Central memory CD8-positive, alpha-beta T cell (primary cell): Measurements from ENCODE around the gene KRTDAP.

ENCODE experiments used
- ATAC-seq: fragments of 150-1000 bp; cut with Tn5 transposase; replicated peaks from 2 replicates; pipeline ENCODE4 v1.10.0; 2022; ENCODE audit warnings: mild to moderate bottlenecking, moderate FRiP score, moderate number of reproducible peaks; ENCODE audit not compliant: poor library complexity, severe bottlenecking; ENCODE audit errors: extremely low read depth
- DNase-seq, 2 donors: peaks; one replicate each; pipeline ENCODE4 v3.0.0; 2021; ENCODE audit warnings: low spot score in 2 of 2
- H3K27ac Mint-ChIP-seq: one replicate; pipeline ENCODE4 v1.8.0; 2022; ENCODE audit warnings: low read depth, mild to moderate bottlenecking, moderate library complexity, mixed read lengths
- H3K27me3 Mint-ChIP-seq: one replicate; pipeline ENCODE4 v1.8.0; 2022; ENCODE audit warnings: mixed read lengths
- H3K36me3 Mint-ChIP-seq: one replicate; pipeline ENCODE4 v1.8.0; 2022; ENCODE audit warnings: mild to moderate bottlenecking, moderate library complexity, mixed read lengths; ENCODE audit not compliant: insufficient read depth
- H3K4me1 Mint-ChIP-seq: one replicate; pipeline ENCODE4 v1.8.0; 2022; ENCODE audit warnings: mixed read lengths
- H3K4me3 Mint-ChIP-seq: one replicate; pipeline ENCODE4 v1.8.0; 2022; ENCODE audit warnings: mild to moderate bottlenecking, moderate library complexity, mixed read lengths
- H3K9me3 Mint-ChIP-seq: one replicate; pipeline ENCODE4 v1.8.0; 2022; ENCODE audit warnings: mixed read lengths

KRTDAP gene, protein sequence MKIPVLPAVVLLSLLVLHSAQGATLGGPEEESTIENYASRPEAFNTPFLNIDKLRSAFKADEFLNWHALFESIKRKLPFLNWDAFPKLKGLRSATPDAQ

DNA sequence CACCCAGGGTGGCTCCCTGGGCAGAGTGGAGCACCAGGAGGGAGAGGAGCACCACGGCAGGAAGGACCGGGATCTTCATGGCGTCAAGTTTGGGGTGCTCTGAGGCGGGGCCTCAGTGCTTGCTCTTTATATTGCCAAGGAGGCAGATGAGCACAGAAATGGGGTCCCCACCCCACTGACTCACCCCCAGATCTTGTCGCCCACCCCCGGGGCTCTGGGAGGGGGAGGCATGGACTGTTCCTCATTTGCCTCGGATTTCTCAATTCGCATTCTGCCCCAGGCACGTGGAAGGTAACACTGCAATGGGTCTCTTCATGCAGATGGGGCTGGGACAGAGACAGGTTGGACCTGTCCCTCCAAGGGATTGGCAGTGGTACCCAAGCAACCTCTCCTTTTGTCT is at the start of gene KRTDAP:
KRTDAP (minus strand) TSS at position 101 of the 400 bp plus-strand sequence; CDS start at position 79, 22 bp downstream.
- no peaks in the 10 kb centered on the region for H3K36me3 Mint-ChIP-seq
- H3K27me3 Mint-ChIP-seq = peaks cover 55% of the 10 kb centered on the region
- no peaks in the 10 kb centered on the region for H3K9me3 Mint-ChIP-seq
- H3K4me3 Mint-ChIP-seq = no peak within 1 kb of the TSS
- H3K4me1 Mint-ChIP-seq = peaks cover 7% of the 10 kb centered on the region
- DNase-seq (no peak), ATAC-seq (no peak)
- H3K27ac Mint-ChIP-seq = no peak within 1 kb of the TSS

DNA sequence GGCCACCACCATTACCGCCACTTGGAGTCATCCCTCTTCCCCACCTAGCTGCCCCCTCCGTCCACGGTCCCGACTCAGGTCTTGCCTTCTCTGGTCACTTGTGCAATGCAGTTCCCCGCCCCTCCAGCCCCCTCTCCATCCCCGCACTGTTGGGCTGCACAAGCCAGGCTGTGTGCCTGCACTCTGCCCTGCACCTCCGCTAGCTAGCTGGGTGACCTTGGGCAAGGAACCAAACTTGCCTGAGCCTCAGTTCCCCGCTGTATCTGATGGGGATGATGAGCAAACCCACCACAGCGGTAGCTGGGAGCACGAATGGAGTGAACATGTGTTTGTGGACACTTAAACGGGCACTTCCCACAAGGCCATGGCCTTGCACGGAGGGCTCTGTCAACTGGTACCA is 49.6 kb upstream of the KRTDAP start:
- no peaks in the 10 kb centered on the region for H3K36me3 Mint-ChIP-seq
- DNase-seq (no peak), ATAC-seq (no peak)
- H3K4me1 Mint-ChIP-seq = peaks cover 7% of the 10 kb centered on the region
- peaks cover 4% of the 10 kb centered on the region for H3K27me3 Mint-ChIP-seq
- no peaks in the 10 kb centered on the region for H3K9me3 Mint-ChIP-seq
- no peak overlapping the region for H3K4me3 Mint-ChIP-seq
- H3K27ac Mint-ChIP-seq = no peak overlapping the region

DNA sequence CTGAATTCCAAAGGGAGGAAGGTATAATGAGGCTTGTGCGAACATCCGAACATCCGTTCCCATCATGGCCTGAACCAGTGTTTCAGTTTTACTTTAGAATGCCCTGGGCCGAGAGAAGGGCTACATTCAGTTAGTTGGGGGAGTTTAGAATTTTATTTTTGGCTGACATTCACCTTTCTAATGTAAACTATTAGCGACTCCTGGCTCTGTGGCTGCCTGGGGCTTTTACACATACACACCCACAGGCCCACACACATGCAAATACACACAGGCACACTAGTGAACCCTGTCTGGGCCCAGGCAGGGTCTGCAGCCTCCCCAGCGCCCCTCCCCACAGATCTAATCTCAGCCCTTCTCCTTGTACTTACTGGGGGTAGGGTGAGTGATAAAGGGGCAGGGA is 49.0 kb upstream of the KRTDAP start:
- Mint-ChIP-seq H3K36me3 (no peaks in the 10 kb centered on the region), H3K4me1 (peaks cover 2% of the 10 kb centered on the region), H3K4me3 (no peak overlapping the region), H3K27ac (no peak overlapping the region), H3K27me3 (peaks cover 10% of the 10 kb centered on the region), H3K9me3 (no peaks in the 10 kb centered on the region)
- ATAC-seq (no peak), DNase-seq (no peak)

DNA sequence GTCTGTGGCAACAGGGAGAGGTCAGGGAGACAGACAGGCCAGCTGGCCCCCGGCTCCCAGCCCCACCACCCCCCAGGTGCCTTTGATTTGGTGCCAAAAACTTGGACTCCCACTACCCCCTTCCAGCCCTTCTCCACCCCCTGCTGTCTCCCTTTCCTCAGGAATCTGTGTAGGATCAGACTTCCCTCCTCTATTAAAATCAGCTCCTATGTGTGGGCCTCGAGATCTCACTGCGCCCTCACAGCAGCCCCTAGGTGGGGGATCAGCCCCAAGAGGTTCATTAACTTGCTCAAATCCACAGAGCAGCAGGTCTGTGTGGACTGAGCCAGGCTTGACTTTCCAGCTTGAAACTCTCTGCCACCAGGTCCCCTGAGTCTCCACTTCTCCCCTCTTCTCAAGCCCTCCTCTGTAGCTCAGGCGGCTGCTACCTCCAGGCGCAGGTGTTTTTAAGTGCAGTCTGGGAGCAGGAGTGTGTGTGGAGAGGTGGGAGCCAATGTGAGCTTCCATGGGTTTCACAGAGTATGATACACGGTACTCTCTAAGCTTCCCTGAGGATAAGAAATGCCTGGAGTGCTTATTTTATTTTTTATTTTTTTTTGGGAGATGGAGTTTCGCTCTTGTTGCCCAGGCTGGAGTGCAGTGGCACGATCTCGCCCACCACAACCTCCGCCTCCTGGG is 44.7 kb upstream of the KRTDAP start:
- H3K36me3 Mint-ChIP-seq = peaks cover 2% of the 10 kb centered on the region
- ATAC-seq = no peak

DNA sequence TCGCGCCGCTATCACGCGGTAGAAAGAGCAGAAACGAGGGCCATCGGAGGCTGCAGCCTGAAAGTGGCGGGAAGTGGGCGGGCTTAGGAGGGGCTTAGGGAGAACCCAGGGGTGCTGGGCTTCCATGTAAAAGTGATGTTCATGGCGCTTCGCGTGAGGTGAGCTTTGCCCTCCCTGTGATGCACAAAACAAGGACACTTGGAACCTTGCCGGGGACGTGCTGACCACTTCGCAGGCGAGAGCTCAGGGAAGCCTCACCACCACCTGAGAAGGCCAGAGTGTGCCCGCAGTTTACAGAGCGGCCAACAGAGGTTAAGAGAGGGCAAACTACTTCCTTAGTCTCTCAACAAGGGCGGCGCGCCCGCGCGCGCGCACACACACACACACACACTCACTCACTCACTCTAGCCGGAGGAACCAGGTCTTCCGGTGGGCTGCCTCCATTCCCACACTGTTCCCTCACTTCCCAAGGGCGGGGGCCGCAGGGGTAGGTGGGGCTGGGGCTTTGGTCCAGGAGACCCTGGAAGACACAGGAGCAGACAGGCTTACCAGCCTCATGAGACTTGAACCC is 43.6 kb upstream of the KRTDAP start:
- no peak for DNase-seq

More for the DNA sequence above, 44.7 kb upstream of the KRTDAP start:
- Mint-ChIP-seq H3K27me3 (peaks cover 49% of the 10 kb centered on the region), H3K27ac (no peak overlapping the region), H3K4me3 (no peak overlapping the region), H3K4me1 (peaks cover 15% of the 10 kb centered on the region), H3K9me3 (no peaks in the 10 kb centered on the region)
- no peak for DNase-seq

DNA sequence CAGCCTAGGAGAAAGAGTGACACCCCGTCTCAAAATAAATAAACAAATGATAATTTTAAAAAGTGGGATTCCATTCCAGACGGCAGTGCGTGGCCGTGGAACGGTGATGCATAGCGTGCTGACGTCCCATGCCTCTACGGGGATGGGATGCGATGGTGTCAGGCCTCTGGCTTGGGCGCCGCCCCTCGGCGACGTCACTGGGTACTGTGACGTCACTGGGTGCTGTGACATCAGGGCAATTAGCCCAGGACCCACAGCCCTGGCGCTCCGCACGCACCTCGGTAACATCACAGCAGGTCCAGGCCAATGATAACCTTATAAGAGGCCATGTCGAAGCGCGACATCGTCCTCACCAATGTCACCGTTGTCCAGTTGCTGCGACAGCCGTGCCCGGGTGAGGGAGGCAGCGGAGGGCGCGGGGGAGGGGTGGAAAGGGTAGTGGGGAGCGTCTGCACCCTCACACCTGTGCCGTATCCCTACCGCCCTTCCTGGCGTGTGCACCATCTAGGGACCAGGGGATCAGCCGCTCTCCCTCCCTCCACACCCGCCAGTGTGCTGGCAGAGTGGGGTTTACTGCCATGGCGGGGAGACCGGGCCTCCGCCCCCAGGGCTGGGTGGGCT is 43.0 kb upstream of the KRTDAP start, which contains the start of gene GAPDHS:
GAPDHS (plus strand) TSS at position 256 of the 621 bp plus-strand sequence; CDS start at position 328, 72 bp downstream.
- Mint-ChIP-seq H3K27ac (no peak within 1 kb of the TSS), H3K4me3 (peak within 1 kb of the TSS; percentile 57), H3K36me3 (peaks cover 2% of the 10 kb centered on the region), H3K27me3 (peaks cover 65% of the 10 kb centered on the region), H3K9me3 (no peaks in the 10 kb centered on the region), H3K4me1 (peaks cover 15% of the 10 kb centered on the region)
- ATAC-seq = no peak
- no peak for DNase-seq

More for the DNA sequence above, 43.6 kb upstream of the KRTDAP start:
- Mint-ChIP-seq H3K9me3 (no peaks in the 10 kb centered on the region), H3K4me1 (peaks cover 15% of the 10 kb centered on the region), H3K27ac (no peak overlapping the region), H3K27me3 (peaks cover 59% of the 10 kb centered on the region), H3K36me3 (peaks cover 2% of the 10 kb centered on the region), H3K4me3 (peak overlapping the region; percentile 57)
- peak; percentile 49 for ATAC-seq

DNA sequence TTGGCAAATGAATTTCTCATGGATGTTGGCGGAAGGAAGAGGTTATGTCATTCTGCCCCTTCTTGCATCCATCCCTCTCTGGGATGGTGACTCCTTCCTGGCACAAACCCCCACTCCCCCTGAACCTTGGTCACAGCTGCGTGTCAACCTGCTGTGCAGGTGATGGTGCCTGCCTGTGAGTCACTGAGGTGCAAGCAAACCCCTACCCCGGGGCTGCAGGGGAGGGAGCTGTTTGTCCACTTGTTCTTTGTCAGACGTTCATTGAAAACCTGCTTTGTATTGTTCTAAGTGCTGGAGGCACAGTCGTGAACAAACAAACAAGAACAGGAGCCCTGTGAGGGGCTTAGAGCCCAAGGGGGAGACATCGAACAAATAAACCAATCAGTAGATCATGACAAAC is 41.0 kb upstream of the KRTDAP start:
- H3K27ac Mint-ChIP-seq = no peak overlapping the region
- H3K4me1 Mint-ChIP-seq = peaks cover 15% of the 10 kb centered on the region
- ATAC-seq (no peak), DNase-seq (no peak)
- H3K36me3 Mint-ChIP-seq = peaks cover 2% of the 10 kb centered on the region
- no peaks in the 10 kb centered on the region for H3K9me3 Mint-ChIP-seq
- no peak overlapping the region for H3K4me3 Mint-ChIP-seq
- H3K27me3 Mint-ChIP-seq = peaks cover 85% of the 10 kb centered on the region

DNA sequence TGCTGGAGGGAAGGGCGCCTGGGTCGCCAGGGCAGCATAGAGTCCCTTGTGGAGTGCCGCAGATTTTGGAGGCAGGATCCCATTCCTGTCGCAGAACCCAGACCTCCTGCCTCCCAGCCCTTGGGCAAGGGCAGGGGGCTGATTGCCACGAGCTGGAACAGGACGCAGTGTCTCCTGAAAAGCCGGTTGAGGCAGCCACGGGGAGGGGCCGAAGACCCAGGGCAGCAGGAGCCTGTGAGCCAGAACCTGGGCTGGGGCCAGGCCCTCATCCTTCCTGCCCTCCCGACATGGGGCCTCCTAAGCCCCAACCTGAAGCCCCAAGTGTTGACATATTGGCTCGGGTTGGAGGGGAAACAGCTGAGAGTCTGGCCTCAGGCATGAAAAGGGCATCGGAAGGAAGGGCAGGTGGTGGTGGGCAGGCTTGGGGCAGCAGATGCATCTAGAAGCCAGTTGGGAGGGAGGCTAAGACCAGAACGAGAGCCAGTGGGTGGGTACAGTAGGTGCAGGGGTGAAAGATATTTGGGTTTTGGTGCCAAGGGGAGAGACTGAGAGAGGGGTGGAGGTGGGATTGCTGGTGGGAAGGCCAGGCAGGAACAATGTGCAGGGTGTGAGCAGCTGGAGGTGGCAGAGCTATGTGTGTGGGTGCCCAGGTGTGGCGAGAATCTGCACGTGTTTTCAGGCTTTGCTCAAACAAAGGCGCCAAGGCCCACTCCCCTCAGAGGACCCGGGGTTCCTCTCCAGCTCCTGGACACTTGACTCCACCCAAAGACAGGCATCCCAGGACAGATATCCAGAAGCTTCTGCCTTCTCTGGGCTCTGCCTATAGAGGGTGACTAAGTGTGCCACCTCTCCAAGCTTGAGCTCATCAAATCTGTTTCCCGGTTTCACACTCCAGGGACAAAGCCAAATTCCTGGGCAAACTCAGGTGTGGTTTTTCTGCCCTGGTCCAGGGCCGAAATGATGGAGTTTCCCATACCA is 39.3 kb upstream of the KRTDAP start:
- DNase-seq (no peak), ATAC-seq (no peak)
- H3K27ac Mint-ChIP-seq = no peak overlapping the region
- peaks cover 15% of the 10 kb centered on the region for H3K4me1 Mint-ChIP-seq
- peaks cover 82% of the 10 kb centered on the region for H3K27me3 Mint-ChIP-seq
- H3K9me3 Mint-ChIP-seq = no peaks in the 10 kb centered on the region
- no peak overlapping the region for H3K4me3 Mint-ChIP-seq
- H3K36me3 Mint-ChIP-seq = peaks cover 2% of the 10 kb centered on the region

DNA sequence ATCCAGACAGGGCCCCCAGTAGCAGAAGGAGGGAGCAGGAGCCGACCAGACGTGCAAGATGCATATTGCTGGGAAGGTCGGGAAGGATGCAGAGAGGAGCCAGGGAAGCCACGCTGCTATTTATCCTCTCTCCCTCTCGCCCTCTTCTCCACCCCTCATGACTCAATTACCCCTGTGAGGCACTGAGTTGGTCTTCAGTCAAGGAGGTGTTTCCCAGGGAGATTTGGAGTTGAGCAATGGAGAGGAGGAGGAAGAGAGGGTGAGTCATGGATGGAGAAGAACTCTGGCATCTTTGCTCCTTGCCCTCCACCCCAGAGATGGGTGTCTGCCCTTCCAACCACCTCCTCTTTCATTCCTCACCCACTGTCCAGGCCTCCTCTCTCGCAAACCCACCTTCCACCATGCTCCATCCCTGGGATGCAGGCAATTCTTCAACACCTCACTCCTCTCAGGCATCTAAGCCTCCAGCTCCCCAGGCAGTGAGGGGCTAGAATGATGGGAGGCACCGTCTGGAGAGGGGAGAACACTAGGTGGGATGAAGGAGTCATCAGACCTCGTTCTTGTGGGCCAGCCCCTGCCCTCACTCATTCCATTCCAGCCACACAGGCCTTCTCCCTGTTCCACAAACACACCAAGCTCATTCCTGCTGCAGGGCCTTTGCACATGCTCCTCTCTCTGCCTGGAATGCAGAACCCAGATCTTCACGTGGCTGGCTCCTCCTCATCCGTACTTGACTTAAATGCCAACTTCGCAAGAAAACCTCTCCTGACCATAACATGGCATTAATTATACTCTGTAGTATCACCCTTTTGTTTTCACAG is 38.2 kb upstream of the KRTDAP start, which contains the start of gene SBSN:
SBSN (minus strand) TSS at position 94 of the 821 bp plus-strand sequence; CDS start at position 64, 30 bp downstream.
- H3K4me1 Mint-ChIP-seq = peaks cover 7% of the 10 kb centered on the region
- H3K9me3 Mint-ChIP-seq = no peaks in the 10 kb centered on the region
- DNase-seq (no peak), ATAC-seq (no peak)
- H3K4me3 Mint-ChIP-seq = no peak within 1 kb of the TSS
- no peak within 1 kb of the TSS for H3K27ac Mint-ChIP-seq
- peaks cover 82% of the 10 kb centered on the region for H3K27me3 Mint-ChIP-seq
- peaks cover 2% of the 10 kb centered on the region for H3K36me3 Mint-ChIP-seq

DNA sequence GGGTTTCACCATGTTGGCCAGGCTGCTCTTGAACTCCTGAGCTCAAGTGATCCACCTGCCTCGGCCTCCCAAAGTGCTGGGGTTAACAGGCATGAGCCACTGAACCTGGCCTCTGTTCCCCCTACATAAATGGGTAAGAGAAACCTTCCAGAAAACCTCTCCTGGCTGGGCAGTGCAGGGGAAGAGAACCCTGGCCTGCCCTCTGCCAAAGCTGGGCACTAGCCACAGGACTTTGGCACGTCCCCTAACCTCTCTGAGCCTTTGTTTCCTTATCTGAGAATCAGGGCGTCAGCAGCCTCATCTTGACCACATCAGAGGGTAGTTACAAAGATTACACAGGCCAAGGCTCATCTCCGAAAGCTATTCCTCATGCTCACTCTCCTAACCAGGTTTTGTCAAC is 35.6 kb upstream of the KRTDAP start:
- H3K27me3 Mint-ChIP-seq = peaks cover 59% of the 10 kb centered on the region
- H3K27ac Mint-ChIP-seq = no peak overlapping the region
- no peaks in the 10 kb centered on the region for H3K4me1 Mint-ChIP-seq
- no peaks in the 10 kb centered on the region for H3K36me3 Mint-ChIP-seq
- no peak for ATAC-seq
- H3K9me3 Mint-ChIP-seq = no peaks in the 10 kb centered on the region
- DNase-seq = no peak
- H3K4me3 Mint-ChIP-seq = no peak overlapping the region

DNA sequence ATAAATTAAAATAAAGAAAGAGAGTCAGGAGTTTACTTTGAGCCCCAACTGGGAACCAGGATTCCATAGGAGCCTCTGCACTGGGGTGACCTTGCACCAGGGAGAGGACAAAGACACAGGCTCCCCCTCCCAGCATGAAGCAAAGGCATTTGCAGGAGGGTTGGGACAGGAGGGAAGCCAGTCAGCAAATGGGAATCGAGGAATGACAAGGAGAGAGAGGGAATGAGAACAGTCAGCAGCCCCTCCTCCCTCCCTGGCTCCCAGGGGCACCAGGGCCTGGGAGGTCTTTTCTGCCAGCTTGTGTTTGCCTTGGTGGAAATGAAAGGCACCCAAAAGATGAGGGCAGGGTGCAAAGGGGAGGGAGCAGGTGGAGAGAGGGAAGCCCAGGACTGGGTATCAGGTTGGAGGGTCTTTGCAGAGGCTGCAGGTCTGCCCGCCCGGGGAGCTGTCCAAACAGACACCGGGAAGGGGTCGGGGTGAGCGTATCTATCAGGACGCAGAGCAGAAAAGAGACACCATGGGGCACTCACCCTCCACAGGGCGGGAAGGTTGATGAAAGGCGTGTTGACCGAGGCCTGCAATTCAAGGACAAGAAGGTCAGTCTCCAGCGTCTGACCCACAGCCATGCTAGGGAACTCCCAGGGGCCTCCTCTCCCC is 34.0 kb upstream of the KRTDAP start:
- Mint-ChIP-seq H3K27me3 (peaks cover 49% of the 10 kb centered on the region), H3K4me3 (no peak overlapping the region), H3K9me3 (no peaks in the 10 kb centered on the region), H3K4me1 (no peaks in the 10 kb centered on the region), H3K36me3 (no peaks in the 10 kb centered on the region), H3K27ac (no peak overlapping the region)
- ATAC-seq (no peak), DNase-seq (no peak)
